HG03139 (cell line): Measurements from ENCODE around the gene IQCE.

ENCODE experiments used
- ATAC-seq: cut with Tn5 transposase; IDR thresholded peaks from one replicate; pipeline ENCODE4 v1.9.1; 2021; ENCODE audit not compliant: unreplicated experiment

IQCE gene

GRCh38 chr7:2659556-2660358 lies 101.0 kb downstream of the IQCE start:
- ATAC-seq = no peak

GRCh38 chr7:2660359-2661095 lies 101.7 kb downstream of the IQCE start:
- no peak for ATAC-seq

- no peak for ATAC-seq
These were observed 102.3 kb downstream of the IQCE start for GRCh38 chr7:2661096-2661449.

- ATAC-seq = no peak
These were observed 103.0 kb downstream of the IQCE start for GRCh38 chr7:2661602-2662272.

- ATAC-seq = no peak
These were observed 103.7 kb downstream of the IQCE start for GRCh38 chr7:2662273-2663120.

GRCh38 chr7:2663121-2663886 lies 104.5 kb downstream of the IQCE start:
- ATAC-seq = no peak

GRCh38 chr7:2663960-2664359 lies 105.2 kb downstream of the IQCE start:
- ATAC-seq = no peak
